Activated CD4-positive, alpha-beta T cell treated with anti-CD3 and anti-CD28 coated beads for 36 hours (primary cell): Measurements from ENCODE around the gene LRRIQ4. TPM values are rescaled to one million over a fixed set of nuclear protein-coding genes. Genes with fewer than 3 reads are reported as not detected.

Experiments
- ATAC-seq: fragments of 200-7000 bp; cut with Tn5 transposase; one replicate; pipeline ENCODE4 v1.10.0; 2021; ENCODE audit warnings: mild to moderate bottlenecking, moderate library complexity
- CTCF ChIA-PET: fragments of 350-600 bp; sonication (Branson Sonifier 250); formaldehyde crosslinking; loops from one replicate; lab custom pipeline; 2021; ENCODE audit warnings: antibody characterized with exemption; lab: Charles Lee
- POLR2A ChIA-PET: fragments of 350-600 bp; sonication (Branson Sonifier 250); formaldehyde crosslinking; loops from one replicate; lab custom pipeline; 2021; ENCODE audit warnings: antibody characterized with exemption, inconsistent platforms; lab: Charles Lee
- DNase-seq: peaks from one replicate; pipeline ENCODE4 v3.0.0-alpha.2; 2020
- H3K27ac Mint-ChIP-seq: one replicate; pipeline ENCODE4 v1.8.0; 2021; ENCODE audit warnings: mixed read lengths
- H3K27me3 Mint-ChIP-seq: one replicate; pipeline ENCODE4 v1.8.0; 2021; ENCODE audit warnings: mixed read lengths
- H3K36me3 Mint-ChIP-seq: one replicate; pipeline ENCODE4 v1.8.0; 2021; ENCODE audit warnings: low read depth, mixed read lengths
- H3K4me1 Mint-ChIP-seq: one replicate; pipeline ENCODE4 v1.8.0; 2021; ENCODE audit warnings: mixed read lengths
- H3K4me3 Mint-ChIP-seq: one replicate; pipeline ENCODE4 v1.8.0; 2021; ENCODE audit warnings: mild to moderate bottlenecking, moderate library complexity, mixed read lengths
- H3K9me3 Mint-ChIP-seq: one replicate; pipeline ENCODE4 v1.8.0; 2021; ENCODE audit warnings: low read depth, mixed read lengths
- intact Hi-C, 2 experiments: fragments of 100-400 bp; cut with DNase I in 1 of 2; cut with micrococcal nuclease in 1 of 2; formaldehyde crosslinking; loops; one replicate each; pipeline versions ENCODE4 v1.14.2 to v1.15.1; 2022 to 2024; cut with DNase I, micrococcal nuclease
- total RNA-seq, 2 experiments: library from RNA; stranded (reverse); gene quantifications; one replicate each; pipeline ENCODE4 v1.2.3, GENCODE V29; 2021

LRRIQ4 gene
- total RNA-seq, result under 1 TPM; 0.09 to 0.12 TPM

- peaks cover 27% of the 10 kb centered on the region for H3K4me1 Mint-ChIP-seq
- peak; percentile 77 for ATAC-seq
- peak within 1 kb of the TSS; percentile 77 for H3K4me3 Mint-ChIP-seq
- peaks cover 13% of the 10 kb centered on the region for H3K9me3 Mint-ChIP-seq
- CTCF ChIA-PET, result interaction anchor here (0.7 to 1.6 kb wide), 5 partner anchors 18 to 155 kb away, joined by 3 to 7 read pairs (median 3); no protein-coding TSS in a partner anchor
- POLR2A ChIA-PET, result interaction anchor here (1.4 kb wide), 1 partner anchor 155 kb away, joined by 3 read pairs; no protein-coding TSS in a partner anchor
- peak within 1 kb of the TSS; percentile 82 for H3K27ac Mint-ChIP-seq
- DNase-seq, result peak; percentile 90
- H3K27me3 Mint-ChIP-seq, result peaks cover 2% of the 10 kb centered on the region
- intact Hi-C loops, result loop anchor here (1.0 to 5.0 kb wide), 11 partner anchors 39 to 545 kb away; partner anchors contain the start of genes SEC62 (in 2 of the 2), GPR160 (in 1 of the 2), MYNN (in 1 of the 2) and PHC3 (in 1 of the 2)
- H3K36me3 Mint-ChIP-seq, result peaks cover 10% of the 10 kb centered on the region
Observed at GRCh38 chr3:169812332-169813235, at the start of gene LRRIQ4, which contains the start of gene LRRC34. Gene LRRIQ4, plus strand, starts transcription at chr3:169812870. Its CDS starts 9,052 bp downstream, at chr3:169821922. Gene LRRC34, minus strand, starts transcription at chr3:169812904. Its CDS starts 356 bp downstream, at chr3:169812548.

DNA sequence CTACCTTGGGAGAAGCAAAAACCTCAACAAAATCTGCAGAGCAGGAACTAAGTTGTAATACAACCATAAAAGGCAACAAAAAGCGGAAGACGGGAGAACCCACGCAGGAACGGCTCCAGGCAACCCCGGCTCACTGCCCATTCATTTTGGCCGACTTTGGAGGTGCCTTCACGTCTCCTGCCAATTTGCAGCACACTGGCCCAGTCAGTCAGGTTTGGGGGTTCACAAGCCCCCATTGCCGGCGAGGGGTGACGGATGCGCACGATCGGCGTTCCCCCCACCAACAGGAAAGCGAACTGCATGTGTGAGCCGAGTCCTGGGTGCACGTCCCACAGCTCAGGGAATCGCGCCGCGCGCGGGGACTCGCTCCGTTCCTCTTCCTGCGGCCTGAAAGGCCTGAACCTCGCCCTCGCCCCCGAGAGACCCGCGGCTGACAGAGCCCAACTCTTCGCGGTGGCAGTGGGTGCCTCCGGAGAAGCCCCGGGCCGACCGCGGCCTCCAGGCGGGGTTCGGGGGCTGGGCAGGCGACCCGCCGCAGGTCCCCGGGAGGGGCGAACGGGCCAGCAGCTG, 48.3 kb upstream of the LRRIQ4 start:
- ChIA-PET POLR2A (interaction anchor here (0.6 to 1.1 kb wide), 2 partner anchors 8 to 458 kb away, joined by 3 to 4 read pairs; partner anchors contain the start of gene PRKCI), CTCF (interaction anchor here (0.5 to 2.4 kb wide), 3 partner anchors 8 to 406 kb away, joined by 3 to 15 read pairs (median 3); partner anchors contain the start of genes MYNN and SEC62)
- ATAC-seq (peak; percentile 37), DNase-seq (peak; percentile 77)
- Mint-ChIP-seq H3K9me3 (peaks cover 2% of the 10 kb centered on the region), H3K4me3 (peak overlapping the region; percentile 91), H3K27ac (peak overlapping the region; percentile 98), H3K36me3 (peaks cover 4% of the 10 kb centered on the region), H3K4me1 (peaks cover 24% of the 10 kb centered on the region), H3K27me3 (no peaks in the 10 kb centered on the region)
- intact Hi-C loops, result loop anchor here (1.0 to 10.0 kb wide), 13 partner anchors 48 to 1103 kb away; partner anchors contain the start of genes SEC62 (in 2 of the 2), GPR160 (in 1 of the 2), LRRC34 (in 1 of the 2) and LRRIQ4 (in 1 of the 2)

DNA sequence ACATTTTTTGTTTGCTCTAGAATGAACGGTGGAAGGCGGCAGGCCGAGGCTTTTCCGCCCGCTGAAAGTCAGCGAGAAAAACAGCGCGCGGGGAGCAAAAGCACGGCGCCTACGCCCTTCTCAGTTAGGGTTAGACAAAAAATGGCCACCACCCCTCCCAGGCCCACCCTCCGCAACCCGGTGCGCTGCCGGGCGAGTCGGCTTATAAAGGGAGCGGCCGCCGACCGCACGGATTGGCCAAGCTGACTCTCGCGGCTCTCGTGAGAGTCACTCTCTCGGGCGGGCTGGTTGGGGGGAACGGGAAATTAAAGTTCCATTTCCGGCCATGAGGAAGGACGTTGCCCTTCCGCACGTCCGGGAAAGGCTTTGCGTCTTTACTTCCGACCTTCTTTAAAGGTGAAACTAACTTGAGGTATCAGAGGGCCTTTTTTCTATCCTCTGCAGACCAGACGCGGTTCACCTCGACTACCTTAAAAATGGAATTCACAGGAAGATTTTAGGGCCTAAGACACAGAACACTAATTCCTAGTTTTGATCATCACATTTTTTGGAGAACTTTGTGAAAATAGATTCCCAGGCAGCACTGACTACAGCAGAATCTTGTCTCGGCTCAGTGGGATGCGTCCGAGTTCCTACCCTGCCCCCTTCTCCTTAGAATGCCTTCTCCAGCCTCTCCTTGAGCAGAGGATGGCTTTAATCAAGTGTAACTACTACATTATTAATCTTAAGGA, 47.6 kb upstream of the LRRIQ4 start, which contains the start of gene TERC:
TERC (minus strand) TSS at position 179 of the 731 bp plus-strand sequence.
- peak within 1 kb of the TSS; percentile 98 for H3K27ac Mint-ChIP-seq
- intact Hi-C loops, result loop anchor here (1.0 to 10.0 kb wide), 15 partner anchors 8 to 1102 kb away; partner anchors contain the start of genes SEC62 (in 2 of the 2), GPR160 (in 1 of the 2), LRRC34 (in 1 of the 2) and LRRIQ4 (in 1 of the 2)
- H3K9me3 Mint-ChIP-seq, result peaks cover 2% of the 10 kb centered on the region
- CTCF ChIA-PET, result interaction anchor here (0.5 to 1.0 kb wide), 2 partner anchors 202 to 406 kb away, joined by 3 read pairs; partner anchors contain the start of gene SEC62
- ATAC-seq (peak; percentile 84), DNase-seq (peak; percentile 95)
- no peaks in the 10 kb centered on the region for H3K27me3 Mint-ChIP-seq
- peaks cover 4% of the 10 kb centered on the region for H3K36me3 Mint-ChIP-seq
- peaks cover 21% of the 10 kb centered on the region for H3K4me1 Mint-ChIP-seq
- H3K4me3 Mint-ChIP-seq, result peak within 1 kb of the TSS; percentile 91
- POLR2A ChIA-PET, result no interaction called here

- peak within 1 kb of the TSS; percentile 86 for H3K4me3 Mint-ChIP-seq
- peaks cover 23% of the 10 kb centered on the region for H3K4me1 Mint-ChIP-seq
- intact Hi-C loops, result loop anchor here (10.0 kb wide), 3 partner anchors 485 to 805 kb away; partner anchors contain the start of gene SKIL (in 1 of the 2)
- no peaks in the 10 kb centered on the region for H3K9me3 Mint-ChIP-seq
- peak; percentile 82 for DNase-seq
- ATAC-seq, result peak; percentile 17
- CTCF ChIA-PET, result interaction anchor here (0.6 kb wide), 1 partner anchor 412 kb away, joined by 3 read pairs; the partner anchor contains the start of gene PHC3
- peak within 1 kb of the TSS; percentile 87 for H3K27ac Mint-ChIP-seq
- POLR2A ChIA-PET, result interaction anchor here (0.6 kb wide), 1 partner anchor 275 kb away, joined by 3 read pairs; no protein-coding TSS in a partner anchor
- peaks cover 10% of the 10 kb centered on the region for H3K36me3 Mint-ChIP-seq
- H3K27me3 Mint-ChIP-seq, result no peaks in the 10 kb centered on the region
Observed at GRCh38 chr3:169769287-169770181, 43.1 kb upstream of the LRRIQ4 start, which contains the start of gene ACTRT3. Gene ACTRT3, minus strand, starts transcription at chr3:169769561. Its CDS starts 41 bp downstream, at chr3:169769520.

DNA sequence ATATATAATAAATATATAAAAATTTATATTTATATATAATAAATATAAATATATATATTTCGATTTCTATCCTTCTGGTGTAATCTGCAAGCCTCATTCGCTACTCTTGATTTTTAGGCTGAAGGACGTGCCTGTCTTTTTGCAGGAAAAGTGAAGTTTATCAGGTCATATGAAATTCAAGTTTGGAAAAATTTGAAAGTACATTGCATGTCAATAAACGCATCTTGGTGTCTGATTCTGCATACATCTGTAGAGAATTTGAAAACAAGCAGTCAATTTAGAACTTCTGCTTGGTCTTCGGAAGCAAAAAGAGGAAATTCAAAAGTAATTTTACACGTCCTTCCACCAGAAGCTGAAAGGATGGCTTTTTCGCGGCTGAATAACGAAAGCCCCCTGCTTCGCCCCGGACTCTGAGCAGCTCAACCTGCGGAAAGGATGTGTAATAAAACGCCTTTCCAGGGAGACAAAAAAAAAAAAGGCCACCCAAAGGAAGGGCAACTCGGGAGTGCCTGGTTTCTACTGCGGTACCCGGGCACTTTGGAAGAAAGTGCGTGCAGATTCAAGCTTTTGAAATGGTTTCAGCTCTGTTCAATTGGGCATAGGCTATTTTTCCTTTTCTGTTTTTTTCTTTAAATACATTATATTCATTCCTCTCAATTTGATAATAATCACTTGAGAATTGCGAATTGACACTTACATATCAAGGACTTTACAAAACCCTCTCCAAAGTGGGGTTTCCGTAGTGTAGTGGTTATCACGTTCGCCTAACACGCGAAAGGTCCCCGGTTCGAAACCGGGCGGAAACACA, 41.0 kb upstream of the LRRIQ4 start:
- H3K9me3 Mint-ChIP-seq, result no peaks in the 10 kb centered on the region
- ATAC-seq (peak; percentile 6), DNase-seq (peak; percentile 71)
- peaks cover 23% of the 10 kb centered on the region for H3K36me3 Mint-ChIP-seq
- ChIA-PET CTCF (interaction anchor here (1.1 to 2.6 kb wide), 3 partner anchors 9 to 283 kb away, joined by 4 to 15 read pairs (median 10); no protein-coding TSS in a partner anchor), POLR2A (interaction anchor here (0.7 to 0.9 kb wide), 2 partner anchors 8 to 391 kb away, joined by 4 to 6 read pairs; no protein-coding TSS in a partner anchor)
- peak overlapping the region; percentile 100 for H3K27ac Mint-ChIP-seq
- intact Hi-C loops, result loop anchor here in 1 of 2 experiments (1.0 to 10.0 kb wide), 5 partner anchors 13 to 583 kb away; partner anchors contain the start of genes PHC3, SEC62 and SKIL
- H3K4me3 Mint-ChIP-seq, result peak overlapping the region; percentile 99
- no peaks in the 10 kb centered on the region for H3K27me3 Mint-ChIP-seq
- H3K4me1 Mint-ChIP-seq, result peaks cover 35% of the 10 kb centered on the region

DNA sequence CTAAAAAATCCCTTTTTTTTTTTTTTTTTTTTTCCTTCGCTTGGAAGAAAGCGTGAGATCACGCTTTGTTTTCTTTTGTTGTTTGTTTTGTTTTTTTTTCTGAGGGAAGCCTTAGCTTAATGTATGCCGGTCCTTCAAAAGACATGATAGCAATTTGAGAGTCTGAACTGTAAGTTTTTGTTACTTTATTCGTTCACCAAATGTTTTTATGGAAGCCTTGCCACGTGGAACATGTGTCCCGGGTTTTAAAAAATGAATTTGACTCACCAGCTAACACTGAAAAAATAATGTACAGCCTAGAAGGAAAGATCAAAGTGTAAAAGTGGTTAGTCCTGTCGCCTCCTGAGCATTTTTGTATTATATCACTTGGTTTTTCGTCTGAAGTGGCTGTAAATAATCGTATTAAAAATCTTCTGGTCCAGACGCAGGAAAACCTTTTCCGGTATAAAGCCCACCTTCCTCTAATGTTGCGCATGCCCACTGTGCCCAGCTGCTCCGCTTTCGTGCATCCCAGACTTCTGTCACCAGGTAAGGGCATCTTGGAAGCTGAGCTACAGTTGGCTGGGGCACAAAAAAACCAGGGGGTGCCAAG, 40.3 kb upstream of the LRRIQ4 start:
- ATAC-seq, result peak; percentile 23
- Mint-ChIP-seq H3K27ac (peak overlapping the region; percentile 100), H3K27me3 (no peaks in the 10 kb centered on the region), H3K36me3 (peaks cover 30% of the 10 kb centered on the region), H3K9me3 (no peaks in the 10 kb centered on the region), H3K4me1 (peaks cover 40% of the 10 kb centered on the region), H3K4me3 (peak overlapping the region; percentile 99)
- POLR2A ChIA-PET, result interaction anchor here (0.7 to 1.0 kb wide), 3 partner anchors 8 to 390 kb away, joined by 3 to 6 read pairs (median 4); no protein-coding TSS in a partner anchor
- CTCF ChIA-PET, result interaction anchor here (0.6 to 2.6 kb wide), 7 partner anchors 9 to 584 kb away, joined by 3 to 15 read pairs (median 4); no protein-coding TSS in a partner anchor
- no peak for DNase-seq
- intact Hi-C loops, result loop anchor here in 1 of 2 experiments (1.0 to 10.0 kb wide), 5 partner anchors 14 to 582 kb away; partner anchors contain the start of genes PHC3, SEC62 and SKIL

- ATAC-seq (peak; percentile 80), DNase-seq (peak; percentile 95)
- POLR2A ChIA-PET, result interaction anchor here (0.9 to 1.0 kb wide), 3 partner anchors 9 to 194 kb away, joined by 3 to 4 read pairs (median 4); no protein-coding TSS in a partner anchor
- H3K36me3 Mint-ChIP-seq, result peaks cover 34% of the 10 kb centered on the region
- CTCF ChIA-PET, result interaction anchor here (0.6 to 2.6 kb wide), 6 partner anchors 10 to 584 kb away, joined by 3 to 15 read pairs (median 6); no protein-coding TSS in a partner anchor
- H3K27ac Mint-ChIP-seq, result peak within 1 kb of the TSS; percentile 100
- no peaks in the 10 kb centered on the region for H3K9me3 Mint-ChIP-seq
- peak within 1 kb of the TSS; percentile 99 for H3K4me3 Mint-ChIP-seq
- intact Hi-C loops, result loop anchor here (1.0 to 10.0 kb wide), 10 partner anchors 8 to 584 kb away; partner anchors contain the start of genes PHC3 (in 2 of the 2), SEC62 (in 2 of the 2), SKIL (in 2 of the 2) and LRRC34 (in 1 of the 2)
- peaks cover 45% of the 10 kb centered on the region for H3K4me1 Mint-ChIP-seq
- no peaks in the 10 kb centered on the region for H3K27me3 Mint-ChIP-seq
Observed at GRCh38 chr3:169772897-169773816, 39.5 kb upstream of the LRRIQ4 start, which contains the start of gene MYNN. Gene MYNN, plus strand, starts transcription at chr3:169773396. Its CDS starts 900 bp downstream, at chr3:169774296.
